ENCODE data around the gene TSC22D2.

The TSC22D2 gene

DNA sequence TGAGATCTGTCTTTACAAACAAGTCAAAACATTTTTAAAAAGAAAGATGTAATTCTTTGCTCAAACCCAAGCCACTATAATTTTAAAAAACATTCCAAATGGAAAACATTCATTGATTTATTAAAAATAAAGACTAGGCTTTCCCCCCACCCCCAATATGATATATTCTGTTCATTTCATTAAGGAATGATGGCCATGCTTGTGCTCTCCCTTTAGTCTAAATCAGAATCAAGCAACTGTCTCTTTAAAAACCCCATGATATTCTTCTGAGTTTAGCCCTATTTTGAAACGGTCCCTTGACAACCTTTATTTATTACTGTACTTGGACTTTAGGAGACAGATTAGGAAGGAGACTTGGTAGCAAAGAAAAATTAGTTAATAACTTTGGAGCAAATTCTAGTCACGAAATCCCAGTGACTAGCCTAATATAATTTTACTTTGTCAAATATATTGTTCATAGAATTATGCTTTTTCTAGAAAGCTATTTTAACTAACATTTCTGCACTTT, 38.4 kb downstream of the TSC22D2 start:
- TF ChIP-seq, protein P1, sequence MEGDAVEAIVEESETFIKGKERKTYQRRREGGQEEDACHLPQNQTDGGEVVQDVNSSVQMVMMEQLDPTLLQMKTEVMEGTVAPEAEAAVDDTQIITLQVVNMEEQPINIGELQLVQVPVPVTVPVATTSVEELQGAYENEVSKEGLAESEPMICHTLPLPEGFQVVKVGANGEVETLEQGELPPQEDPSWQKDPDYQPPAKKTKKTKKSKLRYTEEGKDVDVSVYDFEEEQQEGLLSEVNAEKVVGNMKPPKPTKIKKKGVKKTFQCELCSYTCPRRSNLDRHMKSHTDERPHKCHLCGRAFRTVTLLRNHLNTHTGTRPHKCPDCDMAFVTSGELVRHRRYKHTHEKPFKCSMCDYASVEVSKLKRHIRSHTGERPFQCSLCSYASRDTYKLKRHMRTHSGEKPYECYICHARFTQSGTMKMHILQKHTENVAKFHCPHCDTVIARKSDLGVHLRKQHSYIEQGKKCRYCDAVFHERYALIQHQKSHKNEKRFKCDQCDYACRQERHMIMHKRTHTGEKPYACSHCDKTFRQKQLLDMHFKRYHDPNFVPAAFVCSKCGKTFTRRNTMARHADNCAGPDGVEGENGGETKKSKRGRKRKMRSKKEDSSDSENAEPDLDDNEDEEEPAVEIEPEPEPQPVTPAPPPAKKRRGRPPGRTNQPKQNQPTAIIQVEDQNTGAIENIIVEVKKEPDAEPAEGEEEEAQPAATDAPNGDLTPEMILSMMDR (IDR thresholded peaks at IDR 0.05; ENCODE audit: low read depth, low read length): no peak
- no peak for DNase-seq
- H3K27me3 ChIP-seq (ENCODE audit: insufficient read depth, low read depth, severe bottlenecking): no peaks in the 10 kb centered on the region

GRCh38 chr3:150447084-150447483, 39.0 kb downstream of the TSC22D2 start:
- Histone ChIP-seq H3K27ac (no peak overlapping the region), H3K27me3 (ENCODE audit: insufficient read depth, low read depth, severe bottlenecking) (no peaks in the 10 kb centered on the region), H3K4me3 (ENCODE audit: low read depth, low read length) (no peak overlapping the region), H3K36me3 (peaks cover 3% of the 10 kb centered on the region; the same call in 1 of the 2 replicates), H3K9me3 (ENCODE audit: severe bottlenecking) (no peaks in the 10 kb centered on the region)
- TF ChIP-seq, protein P1 (IDR thresholded peaks at IDR 0.05; ENCODE audit: low read depth, low read length): no peak
- DNase-seq: no peak

More for the DNA sequence above, 38.4 kb downstream of the TSC22D2 start:
- H3K9me3 ChIP-seq (ENCODE audit: severe bottlenecking): no peaks in the 10 kb centered on the region
- no peak overlapping the region for H3K4me3 ChIP-seq (ENCODE audit: low read depth, low read length)
- peaks cover 3% of the 10 kb centered on the region; the same call in 1 of the 2 replicates for H3K36me3 ChIP-seq
- H3K27ac ChIP-seq: no peak overlapping the region

GRCh38 chr3:150447631-150448465, 39.8 kb downstream of the TSC22D2 start:
- Histone ChIP-seq H3K27me3 (ENCODE audit: insufficient read depth, low read depth, severe bottlenecking) (no peaks in the 10 kb centered on the region), H3K4me3 (ENCODE audit: low read depth, low read length) (no peak overlapping the region), H3K27ac (no peak overlapping the region), H3K9me3 (ENCODE audit: severe bottlenecking) (no peaks in the 10 kb centered on the region), H3K36me3 (peaks cover 3% of the 10 kb centered on the region; the same call in 1 of the 2 replicates)
- DNase-seq: no peak
- TF ChIP-seq, protein P1 (IDR thresholded peaks at IDR 0.05; ENCODE audit: low read depth, low read length): no peak

DNA sequence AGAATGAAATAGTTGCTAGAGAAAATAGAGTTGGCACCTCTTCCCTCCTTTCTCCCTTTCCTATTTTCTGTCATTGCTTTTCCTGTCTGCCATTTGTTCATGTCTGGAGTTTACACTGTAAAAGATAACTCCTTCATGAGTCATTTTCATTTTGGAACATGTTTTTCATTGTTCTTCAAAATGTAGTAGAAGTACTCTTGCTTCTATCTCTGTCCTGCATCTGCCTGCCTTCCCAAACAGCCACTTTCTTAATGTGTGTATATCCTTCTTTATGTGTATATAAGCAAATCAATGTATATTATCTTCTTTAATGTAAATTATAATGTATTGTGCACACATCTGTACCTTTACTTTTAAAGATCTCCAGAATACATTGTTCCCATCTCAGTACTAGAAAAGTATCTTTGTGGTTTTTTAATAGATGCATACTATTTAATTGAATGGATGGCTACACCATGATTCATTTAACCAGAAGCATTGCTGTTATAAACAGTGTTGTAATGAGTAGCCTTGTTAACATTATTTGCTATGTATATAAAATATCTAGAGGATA, 41.1 kb downstream of the TSC22D2 start:
- Histone ChIP-seq H3K9me3 (ENCODE audit: severe bottlenecking) (no peaks in the 10 kb centered on the region), H3K36me3 (no peaks in the 10 kb centered on the region), H3K27ac (no peak overlapping the region), H3K27me3 (ENCODE audit: insufficient read depth, low read depth, severe bottlenecking) (no peaks in the 10 kb centered on the region), H3K4me3 (ENCODE audit: low read depth, low read length) (no peak overlapping the region)
- no peak for DNase-seq
- TF ChIP-seq, protein P1 (IDR thresholded peaks at IDR 0.05; ENCODE audit: low read depth, low read length): no peak

DNA sequence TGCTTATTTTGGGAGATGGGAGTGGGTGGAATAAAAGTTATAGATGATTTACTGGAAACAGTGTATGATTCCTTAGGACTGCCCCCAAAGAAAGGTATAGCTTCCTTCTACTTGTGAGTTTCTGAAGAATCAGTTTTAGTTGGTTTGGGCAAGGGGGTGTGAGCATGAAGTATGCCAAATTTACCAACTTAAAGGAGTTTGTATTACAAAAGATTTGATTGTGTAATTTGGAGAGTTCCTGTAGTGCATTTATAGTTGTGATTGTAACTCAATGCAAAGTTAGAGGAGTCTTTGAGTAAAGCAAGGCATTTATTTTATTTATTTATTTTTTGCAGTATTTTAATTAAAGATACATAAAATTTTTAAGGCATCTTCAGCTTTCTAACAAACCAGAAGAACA, 42.8 kb downstream of the TSC22D2 start:
- Histone ChIP-seq H3K27me3 (ENCODE audit: insufficient read depth, low read depth, severe bottlenecking) (no peaks in the 10 kb centered on the region), H3K36me3 (no peaks in the 10 kb centered on the region), H3K4me3 (ENCODE audit: low read depth, low read length) (no peak overlapping the region), H3K27ac (no peak overlapping the region), H3K9me3 (ENCODE audit: severe bottlenecking) (no peaks in the 10 kb centered on the region)
- TF ChIP-seq, protein P1 (IDR thresholded peaks at IDR 0.05; ENCODE audit: low read depth, low read length): no peak
- no peak for DNase-seq

Data from WERI-Rb-1 (cell line).